HG03354 (cell line): ENCODE results near the gene GHRL.

Experiments
- ATAC-seq: cut with Tn5 transposase; IDR thresholded peaks from one replicate; pipeline ENCODE4 v1.9.1; 2021; ENCODE audit warnings: mild to moderate bottlenecking; ENCODE audit not compliant: unreplicated experiment, poor library complexity, severe bottlenecking

The GHRL gene

DNA sequence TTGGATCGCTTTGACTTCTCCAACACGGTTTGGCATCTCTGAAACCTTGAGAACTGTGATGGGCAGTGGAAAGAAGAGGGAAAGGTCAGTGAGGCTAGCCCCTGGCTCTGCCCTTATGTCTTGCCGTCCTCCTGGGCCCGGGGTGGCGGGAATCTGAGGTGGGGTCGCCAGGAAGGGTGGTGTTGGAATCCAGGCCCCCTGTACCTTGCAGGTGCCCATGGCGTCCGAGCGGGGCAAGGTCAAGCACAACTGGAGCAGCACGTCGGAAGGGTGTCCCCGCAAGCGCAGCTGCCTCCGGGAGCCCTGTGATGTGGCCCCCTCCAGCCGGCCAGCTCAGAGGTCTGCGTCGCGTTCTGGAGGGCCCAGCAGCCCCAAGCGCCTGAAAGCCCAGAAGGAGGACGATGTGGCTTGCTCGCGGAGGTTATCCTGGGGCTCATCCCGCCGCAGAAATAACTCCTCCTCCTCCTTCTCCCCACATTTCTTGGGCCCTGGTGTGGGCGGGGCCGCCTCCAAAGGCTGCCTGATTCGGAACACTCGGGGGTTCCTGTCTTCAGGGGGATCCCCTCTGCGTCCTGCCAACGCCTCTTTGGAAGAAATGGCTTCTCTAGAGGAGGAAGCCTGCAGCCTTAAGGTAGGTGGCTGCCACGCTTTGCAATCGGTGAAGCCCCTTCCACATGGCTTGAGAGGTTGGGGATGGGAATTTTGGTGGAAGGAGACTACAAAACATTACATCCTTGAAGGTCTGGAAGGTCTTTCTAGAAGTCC lies 43.6 kb downstream of the GHRL start:
- no peak for ATAC-seq

DNA sequence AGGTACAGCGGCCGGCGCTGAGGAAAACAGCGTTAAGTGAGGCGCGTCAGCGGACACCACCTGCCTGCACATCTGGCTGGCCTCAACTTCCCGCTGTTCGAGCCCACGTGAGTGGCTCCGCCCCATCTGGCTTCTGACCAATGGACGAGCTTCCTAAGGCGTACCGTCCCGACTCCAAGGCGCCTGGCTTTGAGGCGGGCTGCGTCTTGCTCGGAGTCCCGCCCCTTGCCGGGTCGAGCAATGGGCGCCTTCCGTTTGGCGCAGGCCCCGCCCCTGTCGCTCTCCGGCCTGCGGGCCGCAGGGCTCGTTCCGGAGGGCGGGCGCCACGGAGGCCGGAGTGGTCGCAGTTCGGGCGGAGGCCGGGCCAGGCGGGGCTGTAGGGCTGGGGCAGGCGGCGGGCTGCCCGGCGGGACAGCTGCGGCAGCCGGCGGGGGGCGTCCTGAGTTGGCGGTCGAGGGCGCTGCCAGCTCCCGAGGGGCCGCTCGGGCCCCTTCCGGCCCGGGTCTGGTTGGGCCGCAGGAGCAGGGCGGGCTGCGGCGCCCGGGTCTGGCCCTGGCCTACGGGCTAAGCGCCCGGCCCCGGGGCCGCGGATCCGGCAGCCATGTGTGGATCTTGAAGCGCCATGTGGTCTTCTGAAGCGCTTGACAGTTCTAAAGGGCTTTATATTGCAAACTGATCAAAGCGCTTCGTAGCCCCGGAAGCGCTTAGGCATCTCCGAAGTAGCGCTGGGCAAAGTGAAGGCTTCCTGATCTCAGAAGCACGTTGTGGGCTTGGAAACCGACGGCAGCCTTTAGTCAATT lies 44.4 kb downstream of the GHRL start, which contains the start of gene TATDN2:
Gene TATDN2, plus strand, starts transcription at position 276 of the 800 bp plus-strand sequence. CDS start 742 bp downstream, outside the sequence.
- ATAC-seq = peak; percentile 94

DNA sequence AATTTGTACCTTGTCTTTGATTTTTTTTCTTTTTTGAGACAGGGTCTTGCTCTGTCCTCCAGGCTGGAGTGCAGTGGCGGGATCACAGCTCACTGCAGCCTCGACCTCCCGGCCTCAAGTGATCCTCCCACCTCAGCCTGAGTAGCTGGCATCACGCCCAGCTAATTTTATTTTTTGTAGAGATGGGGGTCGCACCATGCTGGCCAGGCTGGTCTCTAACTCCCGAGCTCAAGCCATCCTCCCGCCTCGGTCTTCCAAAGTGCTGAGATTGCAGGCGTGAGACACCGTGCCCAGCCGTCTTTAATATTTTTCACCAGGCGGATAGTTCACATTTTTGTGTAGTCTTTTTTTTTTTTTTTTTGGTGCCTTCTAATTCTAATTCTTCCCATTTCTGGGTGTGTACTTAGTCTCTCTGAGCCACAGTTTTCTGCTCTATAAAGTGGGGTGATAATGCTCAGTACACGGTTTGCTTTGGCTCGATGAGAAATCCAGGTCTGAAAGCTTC lies 45.0 kb downstream of the GHRL start:
- no peak for ATAC-seq

DNA sequence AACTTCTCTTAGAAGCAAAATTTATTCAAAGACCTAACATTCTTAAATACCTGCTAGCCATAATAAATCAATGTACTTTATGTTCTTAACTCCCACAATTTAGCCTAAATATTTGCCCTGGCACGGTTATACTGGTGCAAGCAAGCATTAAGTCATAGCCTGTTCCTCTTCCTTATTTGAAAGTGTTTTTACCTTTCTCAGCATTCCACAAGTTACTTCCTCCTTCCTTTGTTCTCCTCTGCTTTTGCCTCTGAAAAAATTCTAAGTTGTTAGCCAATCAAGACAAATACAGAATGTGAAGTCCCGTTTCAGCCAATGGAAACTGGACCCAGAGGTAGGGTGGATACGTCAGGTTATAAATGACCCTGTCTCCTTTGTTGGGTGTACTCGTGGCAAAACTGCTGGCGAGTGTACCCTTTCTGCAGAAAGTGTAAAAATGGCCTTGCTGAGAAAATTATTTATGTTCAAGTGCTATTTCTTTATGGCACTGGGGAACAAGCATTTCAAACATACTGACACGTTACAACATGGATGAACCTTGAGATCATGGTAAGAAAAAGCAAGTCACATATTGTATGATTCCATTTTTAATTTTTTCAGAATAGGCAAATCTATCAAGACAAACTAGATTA lies 47.5 kb downstream of the GHRL start:
- no peak for ATAC-seq

DNA sequence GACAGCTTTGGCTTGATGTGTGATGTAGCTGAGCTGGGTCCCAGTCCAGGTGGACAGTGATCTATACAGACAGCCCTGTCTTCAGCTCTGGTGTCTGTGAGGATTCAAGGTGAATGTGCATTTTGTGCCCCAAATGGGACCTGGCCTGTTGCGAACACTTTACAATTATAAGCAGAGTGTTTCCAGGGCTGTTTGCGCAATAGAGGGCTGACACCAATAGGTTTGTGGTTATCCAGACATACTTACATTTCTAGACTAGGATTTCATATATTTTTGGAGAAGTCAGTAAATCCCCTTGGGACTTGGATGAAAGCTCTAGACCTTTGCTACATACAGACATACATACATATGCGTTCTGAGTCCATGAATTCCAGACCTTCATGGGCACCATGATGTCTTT lies 48.7 kb downstream of the GHRL start:
- no peak for ATAC-seq

DNA sequence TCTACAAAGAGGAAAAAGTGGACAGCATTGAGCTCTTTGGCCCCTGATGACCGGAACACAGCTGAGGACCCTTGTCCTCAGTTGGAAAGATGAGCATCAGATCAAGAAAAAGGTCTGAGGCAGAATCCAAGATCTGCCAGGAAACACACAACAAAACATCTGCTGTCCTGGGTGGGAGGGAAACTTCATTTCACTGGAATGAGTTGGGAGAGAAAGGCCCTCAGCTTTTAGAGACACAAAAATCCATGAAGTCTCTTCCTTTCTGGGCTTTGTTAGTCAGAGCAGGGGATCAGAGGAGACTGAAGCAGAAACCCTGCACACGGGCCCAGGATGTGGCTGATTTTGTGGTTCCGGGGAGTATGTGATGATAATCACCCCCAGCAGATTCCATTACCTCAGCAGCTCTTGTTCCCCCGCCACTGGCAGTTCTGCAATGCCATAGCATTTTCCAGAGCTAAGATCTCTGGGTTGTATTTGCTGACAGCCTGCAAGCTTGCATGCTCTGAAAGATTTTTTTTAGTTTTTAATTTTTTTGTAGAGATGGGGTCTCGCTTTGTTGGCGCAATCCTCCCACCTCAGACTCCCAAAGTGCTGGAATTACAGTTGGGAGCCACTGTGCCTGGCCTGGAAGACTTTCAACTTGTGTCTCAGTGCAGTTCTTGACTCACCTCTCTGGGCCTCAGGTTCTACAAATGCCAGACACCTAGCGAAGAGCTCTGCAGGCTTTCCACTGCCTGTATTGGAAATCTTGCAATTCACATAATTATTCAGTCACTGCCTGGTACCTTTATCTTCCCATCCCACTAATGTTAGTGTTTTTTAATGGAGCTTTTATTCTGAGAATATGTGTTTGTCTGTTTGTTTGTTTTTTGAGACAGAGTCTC lies 50.3 kb downstream of the GHRL start:
- peak; percentile 59 for ATAC-seq

DNA sequence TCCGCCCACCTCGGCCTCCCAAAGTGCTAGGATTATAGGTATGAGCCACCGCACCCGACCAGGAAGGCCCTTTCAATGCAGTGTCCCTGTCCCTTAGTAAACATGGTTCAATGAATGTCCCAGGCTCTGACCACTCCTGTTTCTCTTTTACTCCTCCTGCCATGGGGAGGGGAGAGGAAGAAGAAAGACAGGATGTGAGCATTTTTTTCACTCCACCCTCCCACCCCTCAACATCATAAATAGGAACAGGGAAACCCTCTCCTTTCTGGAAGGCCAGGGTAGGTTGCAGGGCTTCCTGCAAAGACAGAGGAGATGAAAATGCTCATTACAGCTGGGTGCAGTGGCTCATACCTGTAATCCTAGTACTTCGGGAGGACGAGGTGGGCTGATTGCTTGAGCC lies 51.9 kb downstream of the GHRL start:
- no peak for ATAC-seq

DNA sequence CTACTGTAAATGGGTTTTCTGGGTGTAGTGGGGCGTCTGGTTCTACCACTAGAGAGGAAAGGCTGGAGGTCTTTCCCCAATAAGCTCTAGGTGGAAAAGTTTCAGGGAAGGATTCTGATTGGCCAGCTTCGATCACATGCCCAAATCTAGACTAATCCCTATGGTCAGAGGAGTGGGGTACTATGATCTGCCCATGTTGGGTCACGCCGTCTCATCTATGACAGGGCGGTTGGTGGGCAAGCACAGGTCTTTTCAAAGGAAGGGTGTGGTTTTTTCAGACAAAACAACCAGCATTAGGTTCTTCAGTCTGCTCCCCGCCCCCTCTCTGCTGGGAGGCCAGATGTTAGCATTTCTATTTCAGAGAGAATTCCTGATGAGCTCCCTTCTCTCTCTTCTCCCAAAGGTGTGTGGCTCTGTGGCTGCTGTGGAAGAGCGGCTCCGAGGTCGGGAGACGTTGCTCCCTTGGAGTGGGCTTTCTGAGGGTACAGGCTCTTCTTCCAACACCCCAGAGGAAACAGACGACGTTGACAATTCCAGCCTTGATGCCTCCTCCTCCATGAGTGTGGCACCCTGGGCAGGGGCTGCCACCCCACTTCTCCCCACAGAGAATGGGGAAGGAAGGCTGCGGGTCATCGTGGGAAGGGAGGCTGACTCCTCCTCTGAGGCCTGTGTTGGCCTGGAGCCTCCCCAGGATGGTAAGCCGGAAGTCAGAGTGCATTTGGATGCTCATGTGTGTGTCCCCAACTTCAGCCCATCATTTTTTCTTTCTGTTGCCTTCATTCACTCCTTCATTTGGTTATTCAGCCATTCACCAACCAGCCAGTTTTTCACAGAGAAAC lies 54.2 kb downstream of the GHRL start:
- no peak for ATAC-seq
